SU-DHL-6 (cell line): ENCODE measurements around the gene NPTXR.

Experiments used
- H2AFZ ChIP-seq: fragments of 200-600 bp; sonication (generic); 2 replicates; pipeline ENCODE4 v1.6.1; 2014; ENCODE audit warnings: low read depth, mild to moderate bottlenecking, moderate library complexity, mixed read lengths, antibody characterized with exemption, low read length; ENCODE audit not compliant: severe bottlenecking
- H3F3A ChIP-seq: fragments of 200-600 bp; shearing (Covaris generic); 2 replicates; pipeline ENCODE4 v1.6.0; 2016; ENCODE audit warnings: antibody characterized with exemption, mild to moderate bottlenecking; ENCODE audit not compliant: insufficient read depth
- H3K27ac ChIP-seq: fragments of 200-600 bp; sonication (generic); 2 replicates; pipeline ENCODE4 v1.5.1; 2016; ENCODE audit warnings: low read depth, mild to moderate bottlenecking, low read length, moderate library complexity, mixed read lengths
- H3K27me3 ChIP-seq: fragments of 200-600 bp; sonication (generic), shearing (Covaris generic); 2 replicates; pipeline ENCODE4 v1.6.0; 2014; ENCODE audit warnings: mild to moderate bottlenecking, low read length
- H3K36me3 ChIP-seq: fragments of 200-600 bp; sonication (generic); 2 replicates; pipeline ENCODE4 v1.6.1; 2014; ENCODE audit warnings: mild to moderate bottlenecking, low read length, mixed read lengths
- H3K4me2 ChIP-seq: fragments of 300-600, 200-600 bp; shearing (Covaris generic), sonication (generic); 2 replicates; pipeline ENCODE4 v1.6.0; 2014; ENCODE audit warnings: low read length, low read depth, mild to moderate bottlenecking; ENCODE audit not compliant: poor library complexity, severe bottlenecking
- H3K4me3 ChIP-seq: fragments of 200-600 bp; sonication (generic); 2 replicates; pipeline ENCODE4 v1.5.1; 2014; ENCODE audit warnings: antibody characterized with exemption, low read length, mild to moderate bottlenecking, mixed read lengths; ENCODE audit not compliant: insufficient read depth, poor library complexity, severe bottlenecking
- H3K79me2 ChIP-seq: fragments of 200-600 bp; sonication (generic); 2 replicates; pipeline ENCODE4 v1.6.1; 2014; ENCODE audit warnings: mild to moderate bottlenecking, low read length, moderate library complexity; ENCODE audit not compliant: insufficient read depth
- H3K9ac ChIP-seq: fragments of 200-600 bp; sonication (generic); 2 replicates; pipeline ENCODE4 v1.7.0; 2014; ENCODE audit warnings: mild to moderate bottlenecking, low read length
- H3K9me2 ChIP-seq: fragments of 200-600 bp; sonication (generic); replicated peaks from 2 replicates; pipeline ENCODE4 v1.6.1; 2014; ENCODE audit warnings: low read length; ENCODE audit not compliant: insufficient read depth
- H3K9me3 ChIP-seq: fragments of 200-600 bp; sonication (generic); 2 replicates; pipeline ENCODE4 v1.6.1; 2014; ENCODE audit warnings: low read length, mixed read lengths; ENCODE audit not compliant: insufficient read depth
- H4K20me1 ChIP-seq: fragments of 200-600 bp; sonication (generic); 2 replicates; pipeline ENCODE4 v1.6.1; 2014; ENCODE audit warnings: low read depth, mild to moderate bottlenecking, antibody characterized with exemption, low read length, moderate library complexity, mixed read lengths
- EZH2phosphoT487 ChIP-seq: fragments of 200-600 bp; sonication (generic), shearing (Covaris generic); conservative IDR thresholded peaks from 2 replicates; pipeline ENCODE4 v1.6.1; 2018; ENCODE audit warnings: mild to moderate bottlenecking, antibody characterized with exemption, low read length, moderate library complexity, mixed read lengths
- TF ChIP-seq, protein P1 (sequence below): fragments of 200-600 bp; sonication (generic); IDR thresholded peaks from one replicate; pipeline ENCODE4 v1.5.1; 2017; ENCODE audit warnings: antibody characterized with exemption, mild to moderate bottlenecking, low read length, moderate library complexity; ENCODE audit not compliant: insufficient read depth, poor library complexity, severe bottlenecking

Gene NPTXR

DNA sequence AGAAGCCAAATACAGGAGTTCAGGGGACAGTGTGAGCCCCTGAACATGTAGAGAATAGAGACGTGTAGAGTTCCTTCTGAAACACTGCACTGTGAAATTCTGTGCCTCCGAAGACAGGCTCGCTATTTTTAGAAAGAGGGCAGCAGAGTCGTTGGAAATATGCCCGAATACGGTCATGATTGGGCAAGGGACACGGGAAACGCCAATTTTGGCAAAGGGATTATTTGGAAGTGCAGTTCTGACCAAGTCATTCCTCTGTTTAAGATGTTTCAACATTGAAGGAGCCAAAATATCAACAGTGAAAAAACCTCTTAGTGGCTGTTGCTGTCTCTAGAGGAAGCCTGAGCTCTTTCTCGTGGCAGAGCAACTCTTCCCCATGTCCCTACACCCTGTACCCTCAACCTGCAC, 37.6 kb upstream of the NPTXR start:
- no peaks in the 10 kb centered on the region for H3K27me3 ChIP-seq
- no peaks in the 10 kb centered on the region for H3K9me3 ChIP-seq
- H3K9ac ChIP-seq, result no peak overlapping the region
- H3K4me2 ChIP-seq, result no peak overlapping the region
- no peak overlapping the region for H3K27ac ChIP-seq
- H3K4me3 ChIP-seq, result no peak overlapping the region
- H2AFZ ChIP-seq, result no peak overlapping the region
- TF ChIP-seq EZH2phosphoT487, result no peak
- TF ChIP-seq, protein P1, sequence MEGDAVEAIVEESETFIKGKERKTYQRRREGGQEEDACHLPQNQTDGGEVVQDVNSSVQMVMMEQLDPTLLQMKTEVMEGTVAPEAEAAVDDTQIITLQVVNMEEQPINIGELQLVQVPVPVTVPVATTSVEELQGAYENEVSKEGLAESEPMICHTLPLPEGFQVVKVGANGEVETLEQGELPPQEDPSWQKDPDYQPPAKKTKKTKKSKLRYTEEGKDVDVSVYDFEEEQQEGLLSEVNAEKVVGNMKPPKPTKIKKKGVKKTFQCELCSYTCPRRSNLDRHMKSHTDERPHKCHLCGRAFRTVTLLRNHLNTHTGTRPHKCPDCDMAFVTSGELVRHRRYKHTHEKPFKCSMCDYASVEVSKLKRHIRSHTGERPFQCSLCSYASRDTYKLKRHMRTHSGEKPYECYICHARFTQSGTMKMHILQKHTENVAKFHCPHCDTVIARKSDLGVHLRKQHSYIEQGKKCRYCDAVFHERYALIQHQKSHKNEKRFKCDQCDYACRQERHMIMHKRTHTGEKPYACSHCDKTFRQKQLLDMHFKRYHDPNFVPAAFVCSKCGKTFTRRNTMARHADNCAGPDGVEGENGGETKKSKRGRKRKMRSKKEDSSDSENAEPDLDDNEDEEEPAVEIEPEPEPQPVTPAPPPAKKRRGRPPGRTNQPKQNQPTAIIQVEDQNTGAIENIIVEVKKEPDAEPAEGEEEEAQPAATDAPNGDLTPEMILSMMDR, result no peak
- no peaks in the 10 kb centered on the region for H3K36me3 ChIP-seq
- no peaks in the 10 kb centered on the region for H3K9me2 ChIP-seq
- H3K79me2 ChIP-seq, result no peaks in the 10 kb centered on the region
- no peaks in the 10 kb centered on the region for H3F3A ChIP-seq
- no peaks in the 10 kb centered on the region for H4K20me1 ChIP-seq

DNA sequence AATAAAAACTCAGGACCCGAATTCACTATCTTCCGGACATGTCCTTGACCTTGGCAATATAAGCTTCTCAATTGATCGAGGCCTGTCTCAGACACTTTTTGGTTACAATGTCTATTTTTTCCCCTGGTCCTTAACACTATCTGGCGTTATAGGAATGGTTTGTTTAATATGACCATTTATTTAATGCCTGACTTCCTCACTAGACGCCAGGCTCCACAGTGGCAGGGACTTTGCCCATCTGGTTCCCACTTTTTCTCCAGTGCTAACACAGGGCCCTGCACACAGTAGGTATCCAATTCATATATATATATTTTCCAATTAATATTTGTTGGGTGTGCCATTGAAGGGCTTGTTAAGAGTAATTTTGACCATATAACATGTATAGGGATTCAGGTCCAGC, 36.1 kb upstream of the NPTXR start:
- Histone ChIP-seq H3K9ac (no peak overlapping the region), H3K4me2 (no peak overlapping the region), H3K9me3 (no peaks in the 10 kb centered on the region), H3F3A (no peaks in the 10 kb centered on the region), H3K4me3 (no peak overlapping the region), H3K36me3 (no peaks in the 10 kb centered on the region), H3K79me2 (no peaks in the 10 kb centered on the region), H3K27me3 (no peaks in the 10 kb centered on the region), H2AFZ (no peak overlapping the region), H4K20me1 (no peaks in the 10 kb centered on the region), H3K9me2 (no peaks in the 10 kb centered on the region), H3K27ac (no peak overlapping the region)
- TF ChIP-seq EZH2phosphoT487, result no peak
- TF ChIP-seq, protein P1, result no peak

DNA sequence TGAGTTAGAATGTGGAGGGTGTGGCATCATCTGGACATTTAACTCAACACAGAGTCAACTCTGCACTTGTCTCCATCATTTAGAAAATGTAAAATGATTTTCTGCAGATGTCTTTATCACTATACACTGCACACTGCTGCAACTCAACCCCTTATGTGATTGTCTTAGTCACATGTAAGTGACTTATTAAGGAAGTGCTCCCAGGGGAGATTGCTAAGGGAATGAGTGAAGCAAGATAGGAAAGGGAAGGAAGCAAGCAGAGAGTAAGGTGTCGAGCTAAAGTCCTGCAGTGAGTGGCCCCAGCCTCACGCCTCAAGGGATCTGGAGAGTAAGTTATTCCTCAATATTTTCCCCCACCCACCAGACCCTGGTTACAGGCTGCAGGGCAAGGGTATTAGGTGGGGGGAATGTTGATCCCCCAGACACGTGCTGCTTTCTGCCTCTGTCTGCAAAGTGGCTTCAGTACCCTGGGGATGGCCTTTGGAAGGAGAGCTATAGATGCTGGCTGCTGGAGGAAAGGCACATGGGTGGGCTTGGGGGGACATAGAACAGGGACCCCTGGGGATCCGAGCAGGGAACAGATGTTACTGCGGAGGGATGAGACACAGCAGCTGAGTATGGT, 35.4 kb upstream of the NPTXR start:
- Histone ChIP-seq H3K4me2 (no peak overlapping the region), H3K9me3 (no peaks in the 10 kb centered on the region), H3K79me2 (no peaks in the 10 kb centered on the region), H3K9ac (no peak overlapping the region), H3K27ac (no peak overlapping the region), H2AFZ (no peak overlapping the region), H3K27me3 (no peaks in the 10 kb centered on the region), H4K20me1 (no peaks in the 10 kb centered on the region), H3K9me2 (no peaks in the 10 kb centered on the region), H3K4me3 (no peak overlapping the region), H3K36me3 (no peaks in the 10 kb centered on the region), H3F3A (no peaks in the 10 kb centered on the region)
- TF ChIP-seq EZH2phosphoT487, result no peak
- TF ChIP-seq, protein P1, result no peak
